Keratinocyte (primary cell): ENCODE results near the gene PAPPA. TPM values are rescaled to one million over a fixed set of nuclear protein-coding genes. Genes with fewer than 3 reads are reported as not detected.
A peak's percentile ranks its signal among the peaks of the same experiment; 100 is the strongest.

Source experiments
- DNase-seq: peaks from one replicate; pipeline ENCODE4 v3.0.0-alpha.2; 2011; ENCODE audit warnings: low read depth, missing footprints, low spot score
- FAIRE-seq: peaks from 2 replicates; lab custom pipeline; 2011; peaks lifted over from hg19 to GRCh38; lab: Jason Lieb, UNC
- H2AFZ ChIP-seq: 2 replicates; pipeline ENCODE4 v1.6.0; 2012; ENCODE audit warnings: low read length, control low read depth, inconsistent platforms; ENCODE audit not compliant: control insufficient read depth
- H3K27ac ChIP-seq: 2 replicates; pipeline ENCODE4 v1.5.1; 2011; ENCODE audit warnings: low read length; ENCODE audit not compliant: control insufficient read depth, insufficient read depth
- H3K27me3 ChIP-seq: 3 replicates; pipeline ENCODE4 v1.6.0; 2011; ENCODE audit warnings: low read length; ENCODE audit not compliant: control insufficient read depth, insufficient read depth; ENCODE audit errors: extremely low read depth
- H3K36me3 ChIP-seq, 2 experiments: 2 replicates in 1 of 2; 3 replicates in 1 of 2; pipeline ENCODE4 v1.5.1; 2011; ENCODE audit warnings: low read length in 2 of 2, mild to moderate bottlenecking in 1 of 2; ENCODE audit not compliant: control insufficient read depth in 2 of 2, insufficient read depth in 2 of 2; ENCODE audit errors: extremely low read depth in 1 of 2
- H3K4me1 ChIP-seq: 3 replicates; pipeline ENCODE4 v1.5.1; 2011; ENCODE audit warnings: low read length; ENCODE audit not compliant: control insufficient read depth, insufficient read depth; ENCODE audit errors: extremely low read depth
- H3K4me2 ChIP-seq: 3 replicates; pipeline ENCODE4 v1.6.0; 2011; ENCODE audit warnings: low read depth, low read length; ENCODE audit not compliant: control insufficient read depth, insufficient read depth; ENCODE audit errors: extremely low read depth
- H3K4me3 ChIP-seq, 3 experiments: fragments of 200-600 bp in 1 of 3; sonication (generic) in 1 of 3; 2 replicates in 2 of 3; 3 replicates in 1 of 3; pipeline ENCODE4 v1.5.1; 2011 to 2016; ENCODE audit warnings: low read length in 3 of 3, mild to moderate bottlenecking in 3 of 3, control low read depth in 2 of 3, inconsistent platforms in 1 of 3, low read depth in 1 of 3, mixed read lengths in 1 of 3, mixed run types in 1 of 3, moderate library complexity in 1 of 3; ENCODE audit not compliant: control insufficient read depth in 2 of 3, insufficient read depth in 2 of 3; ENCODE audit errors: extremely low read depth in 1 of 3
- H3K79me2 ChIP-seq: 2 replicates; pipeline ENCODE4 v1.6.0; 2012; ENCODE audit warnings: low read length; ENCODE audit not compliant: control insufficient read depth, insufficient read depth
- H3K9ac ChIP-seq: 3 replicates; pipeline ENCODE4 v1.6.0; 2011; ENCODE audit warnings: low read length; ENCODE audit not compliant: control insufficient read depth, insufficient read depth; ENCODE audit errors: extremely low read depth
- H3K9me1 ChIP-seq: 3 replicates; pipeline ENCODE4 v1.6.0; 2011; ENCODE audit warnings: low read length; ENCODE audit not compliant: control insufficient read depth, insufficient read depth; ENCODE audit errors: extremely low read depth
- H3K9me3 ChIP-seq: 2 replicates; pipeline ENCODE4 v1.5.1; 2012; ENCODE audit warnings: low read depth, low read length; ENCODE audit not compliant: control insufficient read depth
- H4K20me1 ChIP-seq: 3 replicates; pipeline ENCODE4 v1.6.0; 2011; ENCODE audit warnings: low read length; ENCODE audit not compliant: control insufficient read depth, insufficient read depth; ENCODE audit errors: extremely low read depth
- EZH2 ChIP-seq: IDR thresholded peaks from one replicate; pipeline ENCODE4 v1.6.1; 2012; ENCODE audit warnings: inconsistent platforms, mild to moderate bottlenecking, low read length, moderate library complexity
- dilution Hi-C: fragments of 300-500 bp; cut with MboI; formaldehyde crosslinking; loops from one replicate; pipeline ENCODE4 v1.7.0; 2020; ENCODE audit warnings: low sequenced_read_pairs; ENCODE audit not compliant: extremely low pct_ligation_motif_present
- polyA plus RNA-seq, 5 experiments: library from polyadenylated mRNA; depleted of rRNA in 3 of 5; stranded (reverse) in 3 of 5; stranded (forward) in 1 of 5; unstranded in 1 of 5; fragments of >200 nt; gene quantifications; 1 replicate in 1 of 5; 2 replicates in 3 of 5; 3 replicates in 1 of 5; pipeline versions ENCODE4 v1.2.1 to v1.2.3, GENCODE V29; 2011 to 2012; ENCODE audit warnings: missing spikeins in 2 of 5, low read depth in 1 of 5, low replicate concordance in 1 of 5
- TF ChIP-seq, protein P1 (sequence below), 3 experiments: IDR thresholded peaks in 1 of 3; conservative IDR thresholded peaks in 1 of 3; optimal IDR thresholded peaks in 1 of 3; 2 replicates in 2 of 3; 3 replicates in 1 of 3; pipeline versions ENCODE3 to v1.5.1; 2011; ENCODE audit warnings: low read length in 3 of 3, mild to moderate bottlenecking in 3 of 3, moderate library complexity in 2 of 3, control low read depth in 1 of 3, inconsistent platforms in 1 of 3; ENCODE audit not compliant: insufficient read depth in 2 of 3; ENCODE audit errors: extremely low read depth in 1 of 3

Gene PAPPA
- polyA plus RNA-seq, 1 donor (not counting 4 experiments of a cell fraction or from before 2014, with no cell fraction given) = 0.77 TPM

DNA sequence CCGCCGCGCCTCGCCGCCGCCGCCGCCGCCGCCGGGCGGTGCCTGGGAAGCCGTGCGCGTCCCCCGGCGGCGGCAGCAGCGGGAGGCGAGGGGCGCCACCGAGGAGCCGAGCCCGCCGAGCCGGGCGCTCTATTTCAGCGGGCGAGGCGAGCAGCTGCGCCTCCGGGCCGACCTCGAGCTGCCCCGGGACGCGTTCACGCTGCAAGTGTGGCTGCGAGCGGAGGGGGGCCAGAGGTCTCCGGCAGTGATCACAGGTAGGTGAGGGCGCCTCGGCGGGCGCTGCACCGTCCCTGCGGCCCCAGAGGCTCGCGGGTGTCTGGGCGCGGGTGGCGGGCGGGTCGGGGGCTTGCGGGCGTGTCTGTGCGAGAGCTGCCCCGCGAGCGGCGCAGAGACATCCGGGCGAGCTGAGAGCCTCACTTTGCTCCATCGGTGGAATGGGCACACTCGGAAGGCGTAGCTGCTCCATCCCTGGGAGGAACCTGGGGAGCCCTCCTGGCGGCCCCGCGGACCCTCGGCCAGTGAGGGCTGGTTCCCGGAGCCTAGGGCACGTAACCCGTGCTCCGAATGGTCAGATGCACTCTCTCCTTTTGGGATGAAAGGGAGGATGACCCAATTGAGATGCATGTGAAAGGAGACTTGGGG is 864 bp downstream of the PAPPA start:
- peaks cover 29% of the 10 kb centered on the region for H3K4me1 ChIP-seq
- H4K20me1 ChIP-seq = no peaks in the 10 kb centered on the region
- H3K4me3 ChIP-seq = peak overlapping the region; percentile 53 to 68 (median 55)
- H3K4me2 ChIP-seq = peak overlapping the region; percentile 83
- TF ChIP-seq, protein P1, sequence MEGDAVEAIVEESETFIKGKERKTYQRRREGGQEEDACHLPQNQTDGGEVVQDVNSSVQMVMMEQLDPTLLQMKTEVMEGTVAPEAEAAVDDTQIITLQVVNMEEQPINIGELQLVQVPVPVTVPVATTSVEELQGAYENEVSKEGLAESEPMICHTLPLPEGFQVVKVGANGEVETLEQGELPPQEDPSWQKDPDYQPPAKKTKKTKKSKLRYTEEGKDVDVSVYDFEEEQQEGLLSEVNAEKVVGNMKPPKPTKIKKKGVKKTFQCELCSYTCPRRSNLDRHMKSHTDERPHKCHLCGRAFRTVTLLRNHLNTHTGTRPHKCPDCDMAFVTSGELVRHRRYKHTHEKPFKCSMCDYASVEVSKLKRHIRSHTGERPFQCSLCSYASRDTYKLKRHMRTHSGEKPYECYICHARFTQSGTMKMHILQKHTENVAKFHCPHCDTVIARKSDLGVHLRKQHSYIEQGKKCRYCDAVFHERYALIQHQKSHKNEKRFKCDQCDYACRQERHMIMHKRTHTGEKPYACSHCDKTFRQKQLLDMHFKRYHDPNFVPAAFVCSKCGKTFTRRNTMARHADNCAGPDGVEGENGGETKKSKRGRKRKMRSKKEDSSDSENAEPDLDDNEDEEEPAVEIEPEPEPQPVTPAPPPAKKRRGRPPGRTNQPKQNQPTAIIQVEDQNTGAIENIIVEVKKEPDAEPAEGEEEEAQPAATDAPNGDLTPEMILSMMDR (optimal IDR thresholded peaks at IDR 0.05 in 1 of 3, IDR thresholded peaks at IDR 0.05 in 1 of 3, conservative IDR thresholded peaks at IDR 0.05 in 1 of 3; ENCODE audit: extremely low read depth in 1 of 3, insufficient read depth in 2 of 3, low read length in 3 of 3) = no peak
- TF ChIP-seq EZH2 = no peak
- H3K9me1 ChIP-seq = no peaks in the 10 kb centered on the region
- peak overlapping the region; percentile 23 for H3K27ac ChIP-seq
- DNase-seq (no peak), FAIRE-seq (no peak)
- peak overlapping the region; percentile 72 for H2AFZ ChIP-seq
- H3K9ac ChIP-seq = peak overlapping the region; percentile 69
- H3K9me3 ChIP-seq = no peaks in the 10 kb centered on the region
- dilution Hi-C loops = no loop called here
- H3K27me3 ChIP-seq = no peaks in the 10 kb centered on the region
- no peaks in the 10 kb centered on the region for H3K36me3 ChIP-seq
- H3K79me2 ChIP-seq = no peaks in the 10 kb centered on the region

DNA sequence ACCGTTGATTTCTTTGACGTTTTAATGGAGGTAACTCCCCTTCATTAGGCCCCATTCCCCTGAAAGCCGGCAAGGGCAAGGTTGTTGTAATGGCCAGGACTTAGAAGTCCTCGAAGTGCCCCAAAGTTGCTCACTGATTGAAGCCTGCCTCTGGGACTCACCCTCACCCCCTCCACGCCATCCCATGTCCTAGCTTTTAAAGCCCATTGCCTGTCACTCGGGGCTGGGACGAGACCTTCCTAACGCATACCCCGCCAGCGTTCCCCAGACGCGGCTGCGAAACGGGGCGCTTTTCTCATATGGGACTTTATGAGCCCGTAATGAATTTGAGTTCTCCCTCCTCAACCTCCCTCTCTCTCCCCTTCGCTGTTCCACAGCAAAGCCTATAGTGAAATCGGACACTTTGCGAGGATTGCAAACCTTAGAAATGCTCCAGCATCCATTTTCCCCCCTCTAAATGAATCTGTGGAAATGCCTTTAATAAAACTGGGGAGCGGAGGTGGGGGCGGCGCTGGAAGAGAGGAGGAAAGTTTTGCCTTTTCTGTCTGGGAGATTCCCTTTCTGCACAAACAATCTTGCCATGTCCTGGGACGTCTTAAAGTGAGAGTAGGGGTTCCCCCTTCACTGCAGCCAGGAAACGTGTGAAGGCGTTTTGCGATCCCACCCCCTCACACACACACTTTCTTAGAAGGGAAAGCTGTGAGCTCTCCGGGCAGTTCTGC is 1.5 kb downstream of the PAPPA start:
- dilution Hi-C loops = no loop called here
- H3K9me1 ChIP-seq = no peaks in the 10 kb centered on the region
- peaks cover 29% of the 10 kb centered on the region for H3K4me1 ChIP-seq
- no peaks in the 10 kb centered on the region for H3K27me3 ChIP-seq
- H3K27ac ChIP-seq = peak overlapping the region; percentile 2
- peak overlapping the region; percentile 53 to 68 (median 55) for H3K4me3 ChIP-seq
- TF ChIP-seq, protein P1 (optimal IDR thresholded peaks at IDR 0.05 in 1 of 3, IDR thresholded peaks at IDR 0.05 in 1 of 3, conservative IDR thresholded peaks at IDR 0.05 in 1 of 3; ENCODE audit: extremely low read depth in 1 of 3, insufficient read depth in 2 of 3, low read length in 3 of 3) = no peak
- no peak for TF ChIP-seq EZH2
- FAIRE-seq = peak; percentile 9
- no peaks in the 10 kb centered on the region for H3K36me3 ChIP-seq
- no peak for DNase-seq
- H2AFZ ChIP-seq = peak overlapping the region; percentile 72
- peak overlapping the region; percentile 69 for H3K9ac ChIP-seq
- H3K4me2 ChIP-seq = peak overlapping the region; percentile 83
- H3K9me3 ChIP-seq = no peaks in the 10 kb centered on the region
- H3K79me2 ChIP-seq = no peaks in the 10 kb centered on the region
- no peaks in the 10 kb centered on the region for H4K20me1 ChIP-seq
